Measurements from ENCODE around the gene AZU1. TPM values are rescaled to one million over a fixed set of nuclear protein-coding genes. Genes with fewer than 3 reads are reported as not detected.

Gene AZU1
- polyA plus RNA-seq, 3 donors: 2.7 to 5.7 (median 4.3) TPM

GRCh38 chr19:844546-844971, 16.9 kb downstream of the AZU1 start:
- H3K4me3 Mint-ChIP-seq: peak overlapping the region; percentile 56 to 80
- Histone ChIP-seq H2AFZ (ENCODE audit: insufficient read depth, low read depth, low read length, poor library complexity, severe bottlenecking) (no peak overlapping the region), H3K4me2 (replicated peaks; ENCODE audit: extremely low read depth, low read length, poor library complexity, severe bottlenecking) (peak overlapping the region; percentile 88), H4K20me1 (ENCODE audit: insufficient read depth, low read length) (peaks cover 5% of the 10 kb centered on the region), H3K4me3 (replicated peaks in 1 of 3; ENCODE audit: low read depth in 2 of 3, low read length in 3 of 3) (peak overlapping the region in 1 of 3 experiments; percentile 30), H3K79me2 (ENCODE audit: insufficient read depth, low read length) (peaks cover 41% of the 10 kb centered on the region), H3K4me1 (ENCODE audit: control insufficient read depth in 1 of 2, insufficient read depth in 2 of 2, low read length in 2 of 2) (peaks cover 48 to 68% of the 10 kb centered on the region in 2 donors), H3K9me3 (replicated peaks in 1 of 2; ENCODE audit: control insufficient read depth in 1 of 2, insufficient read depth in 1 of 2, low read length in 2 of 2) (no peaks in the 10 kb centered on the region), H3K27me3 (ENCODE audit: control insufficient read depth in 2 of 2, insufficient read depth in 2 of 2, low read length in 2 of 2) (peaks cover 0 to 31% of the 10 kb centered on the region in 2 donors), H3K27ac (ENCODE audit: low read depth in 1 of 2, low read length in 2 of 2) (no peak overlapping the region), H3K36me3 (replicated peaks in 1 of 2; ENCODE audit: control insufficient read depth in 1 of 2, insufficient read depth in 2 of 2, low read length in 2 of 2) (no peaks in the 10 kb centered on the region), H3K9ac (ENCODE audit: insufficient read depth, low read length, poor library complexity, severe bottlenecking) (no peak overlapping the region)
- peaks cover 0 to 9% (median 3%) of the 10 kb centered on the region in 7 donors for H3K9me3 Mint-ChIP-seq
- H3K27me3 Mint-ChIP-seq (ENCODE audit: low read depth in 3 of 3): peaks cover 48 to 66% (median 54%) of the 10 kb centered on the region in 3 donors
- TF ChIP-seq CTCF (IDR thresholded peaks at IDR 0.05): no peak
- 5% methylated on average over 4 of the region's 11 CpGs for WGBS (ENCODE audit: insufficient coverage)
- no peak for DNase-seq
- H3K36me3 Mint-ChIP-seq: peaks cover 0 to 5% of the 10 kb centered on the region in 2 donors
- H3K27ac Mint-ChIP-seq: peak overlapping the region in 1 of 7 donors; percentile 58
- intact Hi-C loops (cut with micrococcal nuclease): no loop called here
- peaks cover 67% of the 10 kb centered on the region for H3K4me1 Mint-ChIP-seq

GRCh38 chr19:845707-846521, 18.3 kb downstream of the AZU1 start:
- H3K27ac Mint-ChIP-seq: no peak overlapping the region
- no peak for DNase-seq
- no peak overlapping the region for H2AFZ ChIP-seq (ENCODE audit: insufficient read depth, low read depth, low read length, poor library complexity, severe bottlenecking)
- H3K9me3 ChIP-seq (replicated peaks in 1 of 2; ENCODE audit: control insufficient read depth in 1 of 2, insufficient read depth in 1 of 2, low read length in 2 of 2): no peaks in the 10 kb centered on the region
- TF ChIP-seq CTCF (IDR thresholded peaks at IDR 0.05): no peak
- H3K4me1 ChIP-seq (ENCODE audit: control insufficient read depth in 1 of 2, insufficient read depth in 2 of 2, low read length in 2 of 2): peaks cover 43 to 63% of the 10 kb centered on the region in 2 donors
- H3K4me2 ChIP-seq (replicated peaks; ENCODE audit: extremely low read depth, low read length, poor library complexity, severe bottlenecking): no peak overlapping the region
- peaks cover 3% of the 10 kb centered on the region for H4K20me1 ChIP-seq (ENCODE audit: insufficient read depth, low read length)
- peaks cover 68% of the 10 kb centered on the region for H3K4me1 Mint-ChIP-seq
- H3K27me3 Mint-ChIP-seq (ENCODE audit: low read depth in 3 of 3): peaks cover 51 to 64% (median 52%) of the 10 kb centered on the region in 3 donors
- H3K4me3 Mint-ChIP-seq: peak overlapping the region in 1 of 2 donors; percentile 67
- peaks cover 34% of the 10 kb centered on the region for H3K79me2 ChIP-seq (ENCODE audit: insufficient read depth, low read length)
- no peak overlapping the region for H3K9ac ChIP-seq (ENCODE audit: insufficient read depth, low read length, poor library complexity, severe bottlenecking)
- H3K27me3 ChIP-seq (ENCODE audit: control insufficient read depth in 2 of 2, insufficient read depth in 2 of 2, low read length in 2 of 2): peaks cover 0 to 34% of the 10 kb centered on the region in 2 donors
- intact Hi-C loops (cut with micrococcal nuclease): no loop called here
- peaks cover 0 to 5% of the 10 kb centered on the region in 2 donors for H3K36me3 Mint-ChIP-seq
- no peak overlapping the region for H3K27ac ChIP-seq (ENCODE audit: low read depth in 1 of 2, low read length in 2 of 2)
- H3K9me3 Mint-ChIP-seq: peaks cover 0 to 9% (median 3%) of the 10 kb centered on the region in 7 donors
- H3K36me3 ChIP-seq (replicated peaks in 1 of 2; ENCODE audit: control insufficient read depth in 1 of 2, insufficient read depth in 2 of 2, low read length in 2 of 2): no peaks in the 10 kb centered on the region
- WGBS (ENCODE audit: insufficient coverage): 59% methylated on average over 36 of the region's 37 CpGs
- H3K4me3 ChIP-seq (replicated peaks in 1 of 3; ENCODE audit: low read depth in 2 of 3, low read length in 3 of 3): no peak overlapping the region
